ENCODE data around the gene LCT.

LCT gene

GRCh38 chr2:135741043-135741394 lies 96.0 kb downstream of the LCT start:
- DNase-seq, result no peak

DNA sequence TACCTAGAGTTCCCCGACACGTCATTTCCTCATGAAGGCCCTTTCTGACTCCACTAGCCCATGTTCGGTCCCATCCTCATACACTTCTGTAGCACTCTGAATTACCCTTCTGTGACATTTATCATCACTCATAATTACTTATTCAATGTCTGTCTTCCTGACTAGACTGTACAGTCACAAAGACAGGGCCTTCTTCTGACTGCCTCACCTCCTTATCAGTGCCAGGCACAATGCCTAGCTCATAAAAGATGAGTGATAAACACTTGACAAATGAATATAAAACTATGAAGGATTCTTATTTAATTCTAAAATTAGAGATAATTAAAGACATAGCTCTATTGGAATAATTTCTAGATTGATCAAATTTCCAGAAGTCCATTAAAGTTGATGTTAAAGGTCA lies 96.8 kb downstream of the LCT start:
- DNase-seq, result no peak
